Body of pancreas (tissue), 4 donors: ENCODE measurements around the gene NPNT. TPM values are rescaled to one million over a fixed set of nuclear protein-coding genes. Genes with fewer than 3 reads are reported as not detected.

ENCODE experiments used
- ATAC-seq: fragments of 150-250 bp; one replicate; pipeline ENCODE4 v1.9.1; 2016
- DNase-seq, 4 donors: peaks; one replicate each; pipeline ENCODE4 v3.0.0-alpha.2; 2019
- H3K27ac ChIP-seq, 4 donors: fragments of 200-600 bp; sonication (generic); 1 replicate in 3 of 4; 2 replicates in 1 of 4; pipeline versions ENCODE4 v1.5.1 to v1.6.1; 2016 to 2019; ENCODE audit warnings: mild to moderate bottlenecking in 1 of 4, mixed read lengths in 1 of 4, moderate library complexity in 1 of 4
- H3K27me3 ChIP-seq, 2 donors: fragments of 200-600 bp; sonication (generic); one replicate each; pipeline ENCODE4 v1.6.0; 2016; ENCODE audit warnings: mild to moderate bottlenecking in 1 of 2
- H3K36me3 ChIP-seq, 2 donors: fragments of 200-600 bp; sonication (generic); replicated peaks in 1 of 2; 2 replicates each; pipeline ENCODE4 v1.5.1; 2016; ENCODE audit warnings: low read depth in 2 of 2; ENCODE audit not compliant: insufficient read depth in 1 of 2
- H3K4me1 ChIP-seq: fragments of 200-600 bp; sonication (generic); one replicate; pipeline ENCODE4 v1.6.0; 2016
- H3K4me3 ChIP-seq, 2 donors: fragments of 200-600 bp; sonication (generic); 1 replicate in 1 of 2; 2 replicates in 1 of 2; pipeline ENCODE4 v1.5.1; 2016 to 2019
- H3K9me3 ChIP-seq, 3 donors: fragments of 200-600 bp; sonication (generic); 1 replicate in 2 of 3; 2 replicates in 1 of 3; pipeline ENCODE4 v1.5.1; 2016
- CTCF ChIP-seq, 7 experiments: fragments of 450-650 bp in 4 of 7; fragments of 200-600 bp in 3 of 7; sonication (generic) in 3 of 7; IDR thresholded peaks; one replicate each; pipeline ENCODE4 v1.5.1; 2016 to 2019; ENCODE audit warnings: antibody characterized with exemption in 7 of 7
- POLR2A ChIP-seq, 3 donors: fragments of 450-650 bp; IDR thresholded peaks; one replicate each; pipeline ENCODE4 v1.6.1; 2016; ENCODE audit warnings: antibody characterized with exemption in 3 of 3, mild to moderate bottlenecking in 2 of 3
- WGBS, 2 donors: methylation state at CpG; one replicate each; pipeline ENCODE4 v1.1.5; 2017; 5-methylcytosine and 5-hydroxymethylcytosine counted together
- intact Hi-C: fragments of 100-400 bp; cut with DNase I; formaldehyde crosslinking; loops from one replicate; pipeline ENCODE4 v1.15.1; 2023
- total RNA-seq, 2 donors: library from RNA; depleted of rRNA; stranded (reverse); fragments of >200 nt; gene quantifications; one replicate each; pipeline ENCODE4 v1.1.0, GENCODE V29; 2016

NPNT gene
- total RNA-seq, 2 donors from 2014 or later = 28.7 to 29.1 TPM

- Histone ChIP-seq H3K36me3 (no peaks in the 10 kb centered on the region), H3K4me3 (no peak overlapping the region), H3K27me3 (no peaks in the 10 kb centered on the region), H3K27ac (no peak overlapping the region), H3K4me1 (no peaks in the 10 kb centered on the region), H3K9me3 (no peaks in the 10 kb centered on the region)
- intact Hi-C loops = no loop called here
- WGBS, 2 donors = 79 to 85% methylated on average over 5 of the region's 5 CpGs
- no peak for DNase-seq
- ATAC-seq = no peak
- no peak for TF ChIP-seq CTCF (IDR thresholded peaks at IDR 0.05)
- TF ChIP-seq POLR2A (IDR thresholded peaks at IDR 0.05) = no peak
Measured at GRCh38 chr4:106017975-106018374, 122.7 kb downstream of the NPNT start.

- H3K27ac ChIP-seq = no peak overlapping the region
- no peak overlapping the region for H3K4me3 ChIP-seq
- H3K9me3 ChIP-seq = no peaks in the 10 kb centered on the region
- TF ChIP-seq POLR2A (IDR thresholded peaks at IDR 0.05) = no peak
- TF ChIP-seq CTCF (IDR thresholded peaks at IDR 0.05) = no peak
- H3K4me1 ChIP-seq = no peaks in the 10 kb centered on the region
- DNase-seq (no peak), ATAC-seq (no peak)
- intact Hi-C loops = no loop called here
- H3K27me3 ChIP-seq = no peaks in the 10 kb centered on the region
- no peaks in the 10 kb centered on the region for H3K36me3 ChIP-seq
Measured at GRCh38 chr4:106019771-106020170, 124.5 kb downstream of the NPNT start.

Other genes with a start within 250 kb of the NPNT start
- gene INTS12, start 186.8 kb upstream of the NPNT start, total RNA-seq = 10 to 100 TPM in 1 of 2 donors, 1 to 10 TPM in 1; 9.3 to 10.2 TPM
- 1 to 10 TPM; 3.9 to 5.9 TPM for gene GSTCD, start 186.7 kb upstream of the NPNT start, total RNA-seq